ENCODE measurements around the gene PRKCB. TPM values are rescaled to one million over a fixed set of nuclear protein-coding genes. Genes with fewer than 3 reads are reported as not detected.

PRKCB gene
- total and polyA plus RNA-seq, 4 donors, result 1.6 to 9.4 (median 4.0) TPM

- Histone ChIP-seq H3K36me3 (ENCODE audit: control insufficient read depth in 4 of 4, insufficient read depth in 3 of 4, low read depth in 1 of 4, low read length in 3 of 4) (no peaks in the 10 kb centered on the region), H3K27ac (ENCODE audit: low read depth in 1 of 2, low read length in 2 of 2) (no peak overlapping the region), H3K4me1 (ENCODE audit: control insufficient read depth in 4 of 4, insufficient read depth in 4 of 4, low read length in 3 of 4) (no peaks in the 10 kb centered on the region), H3K9ac (ENCODE audit: low read depth in 1 of 2, low read length in 2 of 2) (no peak overlapping the region), H3K4me3 (ENCODE audit: low read depth in 1 of 3, low read length in 3 of 3) (no peak overlapping the region), H3K9me3 (ENCODE audit: control insufficient read depth in 4 of 4, low read length in 3 of 4) (no peaks in the 10 kb centered on the region), H3K27me3 (ENCODE audit: control insufficient read depth in 4 of 4, insufficient read depth in 4 of 4, low read length in 3 of 4) (no peaks in the 10 kb centered on the region)
- no peak for DNase-seq (ENCODE audit: low spot score)
- no peak for TF ChIP-seq HNF4A (conservative IDR thresholded peaks at IDR 0.05)
- no peak for TF ChIP-seq JUND (IDR thresholded peaks at IDR 0.05)
- no peak for TF ChIP-seq TAF1 (conservative IDR thresholded peaks at IDR 0.05)
- TF ChIP-seq RAD21 (IDR thresholded peaks at IDR 0.05), result no peak
- no peak for TF ChIP-seq ZBTB33 (IDR thresholded peaks at IDR 0.05)
- TF ChIP-seq FOXA2 (IDR thresholded peaks at IDR 0.05), result no peak
- TF ChIP-seq MAX (IDR thresholded peaks at IDR 0.05), result no peak
- TF ChIP-seq GABPA (IDR thresholded peaks at IDR 0.05 in 1 of 2, conservative IDR thresholded peaks at IDR 0.05 in 1 of 2), result no peak
- no peak for TF ChIP-seq SP1 (IDR thresholded peaks at IDR 0.05)
- TF ChIP-seq, protein P1, sequence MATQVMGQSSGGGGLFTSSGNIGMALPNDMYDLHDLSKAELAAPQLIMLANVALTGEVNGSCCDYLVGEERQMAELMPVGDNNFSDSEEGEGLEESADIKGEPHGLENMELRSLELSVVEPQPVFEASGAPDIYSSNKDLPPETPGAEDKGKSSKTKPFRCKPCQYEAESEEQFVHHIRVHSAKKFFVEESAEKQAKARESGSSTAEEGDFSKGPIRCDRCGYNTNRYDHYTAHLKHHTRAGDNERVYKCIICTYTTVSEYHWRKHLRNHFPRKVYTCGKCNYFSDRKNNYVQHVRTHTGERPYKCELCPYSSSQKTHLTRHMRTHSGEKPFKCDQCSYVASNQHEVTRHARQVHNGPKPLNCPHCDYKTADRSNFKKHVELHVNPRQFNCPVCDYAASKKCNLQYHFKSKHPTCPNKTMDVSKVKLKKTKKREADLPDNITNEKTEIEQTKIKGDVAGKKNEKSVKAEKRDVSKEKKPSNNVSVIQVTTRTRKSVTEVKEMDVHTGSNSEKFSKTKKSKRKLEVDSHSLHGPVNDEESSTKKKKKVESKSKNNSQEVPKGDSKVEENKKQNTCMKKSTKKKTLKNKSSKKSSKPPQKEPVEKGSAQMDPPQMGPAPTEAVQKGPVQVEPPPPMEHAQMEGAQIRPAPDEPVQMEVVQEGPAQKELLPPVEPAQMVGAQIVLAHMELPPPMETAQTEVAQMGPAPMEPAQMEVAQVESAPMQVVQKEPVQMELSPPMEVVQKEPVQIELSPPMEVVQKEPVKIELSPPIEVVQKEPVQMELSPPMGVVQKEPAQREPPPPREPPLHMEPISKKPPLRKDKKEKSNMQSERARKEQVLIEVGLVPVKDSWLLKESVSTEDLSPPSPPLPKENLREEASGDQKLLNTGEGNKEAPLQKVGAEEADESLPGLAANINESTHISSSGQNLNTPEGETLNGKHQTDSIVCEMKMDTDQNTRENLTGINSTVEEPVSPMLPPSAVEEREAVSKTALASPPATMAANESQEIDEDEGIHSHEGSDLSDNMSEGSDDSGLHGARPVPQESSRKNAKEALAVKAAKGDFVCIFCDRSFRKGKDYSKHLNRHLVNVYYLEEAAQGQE (IDR thresholded peaks at IDR 0.05), result no peak
- TF ChIP-seq NR2F2 (IDR thresholded peaks at IDR 0.05), result no peak
- TF ChIP-seq YY1 (IDR thresholded peaks at IDR 0.05), result no peak
- no peak for TF ChIP-seq FOXA1 (IDR thresholded peaks at IDR 0.05)
- no peak for TF ChIP-seq ATF3 (IDR thresholded peaks at IDR 0.05)
- no peak for TF ChIP-seq CTCF (IDR thresholded peaks at IDR 0.05; ENCODE audit: low read depth, low read length, missing input control)
- no peak for TF ChIP-seq HNF4G (IDR thresholded peaks at IDR 0.05)
- no peak for TF ChIP-seq RXRA (IDR thresholded peaks at IDR 0.05)
- no peak for TF ChIP-seq EGR1 (IDR thresholded peaks at IDR 0.05; ENCODE audit: low read depth in 2 of 2)
- WGBS, result 75% methylated on average over 8 of the region's 8 CpGs
These were observed 98.9 kb downstream of the PRKCB start for GRCh38 chr16:23934610-23935236.
